Measurements from ENCODE around the gene RHBDL2. TPM values are rescaled to one million over a fixed set of nuclear protein-coding genes. Genes with fewer than 3 reads are reported as not detected.

The RHBDL2 gene
- total and polyA plus RNA-seq, 2 donors (not counting 1 experiment from before 2014, with no cell fraction given) = 1.2 to 1.5 TPM

DNA sequence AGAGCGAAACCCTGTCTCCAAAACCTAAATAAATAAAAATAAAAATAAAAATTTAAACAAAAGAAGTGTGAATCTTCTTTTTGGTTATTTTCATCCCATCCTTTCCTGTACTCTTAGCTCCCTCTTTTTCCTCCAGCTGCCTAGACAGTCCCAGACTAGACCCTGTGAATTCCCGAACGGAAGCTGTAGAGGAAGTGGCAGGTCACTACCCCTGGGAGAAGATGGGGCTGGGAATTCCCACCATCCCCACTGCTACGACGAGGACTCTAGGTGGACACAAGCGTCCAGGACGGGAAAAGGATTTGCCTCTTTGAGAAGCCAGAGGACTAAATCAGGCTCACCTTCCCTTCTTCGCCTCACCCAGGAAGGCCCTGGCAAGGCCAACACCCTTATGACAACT lies 12.6 kb downstream of the RHBDL2 start:
- H2AFZ ChIP-seq (ENCODE audit: low read length) = no peak overlapping the region
- no peaks in the 10 kb centered on the region for H3K36me3 ChIP-seq (ENCODE audit: control insufficient read depth, insufficient read depth, low read length)
- no peaks in the 10 kb centered on the region for H3K27me3 ChIP-seq (ENCODE audit: control insufficient read depth, insufficient read depth, low read length)
- no peak overlapping the region for H3K9ac ChIP-seq (ENCODE audit: insufficient read depth, low read length)
- H3K79me2 ChIP-seq (ENCODE audit: control insufficient read depth, insufficient read depth, low read length) = no peaks in the 10 kb centered on the region
- no peaks in the 10 kb centered on the region for H3K9me3 ChIP-seq (ENCODE audit: control insufficient read depth, insufficient read depth, low read depth, low read length)
- H3K4me3 ChIP-seq (replicated peaks in 1 of 4; ENCODE audit: control extremely low read depth in 1 of 4, insufficient read depth in 1 of 4, low read depth in 3 of 4, low read length in 4 of 4) = no peak overlapping the region
- H3K27ac ChIP-seq (ENCODE audit: insufficient read depth, low read length) = no peak overlapping the region
- H3K4me1 ChIP-seq (ENCODE audit: control insufficient read depth, extremely low read depth, insufficient read depth, low read length) = no peaks in the 10 kb centered on the region
- TF ChIP-seq EZH2 (IDR thresholded peaks at IDR 0.05; ENCODE audit: low read length, missing control alignments) (no peak), CTCF (conservative IDR thresholded peaks at IDR 0.05 in 1 of 2, IDR thresholded peaks at IDR 0.05 in 1 of 2; ENCODE audit: low read depth in 1 of 2, low read length in 2 of 2) (no peak)
- no peak for DNase-seq (ENCODE audit: low read depth in 2 of 2)
- no peaks in the 10 kb centered on the region for H4K20me1 ChIP-seq (ENCODE audit: control insufficient read depth, extremely low read depth, insufficient read depth, low read length)
- H3K4me2 ChIP-seq (ENCODE audit: extremely low read depth, insufficient read depth, low read length) = no peak overlapping the region

DNA sequence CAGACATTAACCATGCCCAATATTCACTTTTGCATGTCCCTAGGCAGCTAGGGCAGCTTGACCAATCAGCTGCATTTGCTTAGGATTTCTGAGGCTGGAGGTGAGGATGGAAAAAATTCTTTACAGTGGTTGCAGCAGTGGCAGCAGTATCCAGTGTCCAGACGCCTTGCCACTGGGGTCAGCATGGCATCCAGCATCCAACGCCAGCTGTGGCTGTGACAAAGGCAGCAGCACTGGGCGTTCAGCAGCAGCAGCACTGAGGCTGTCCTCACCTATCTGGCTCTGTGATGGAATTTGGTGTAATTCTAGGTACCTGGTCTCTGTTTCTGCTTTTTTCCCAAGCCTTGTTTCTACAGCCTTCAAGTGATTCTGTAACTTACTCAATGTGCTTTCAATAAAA lies 15.5 kb downstream of the RHBDL2 start:
- no peak for TF ChIP-seq EZH2 (IDR thresholded peaks at IDR 0.05; ENCODE audit: low read length, missing control alignments)
- TF ChIP-seq CTCF (conservative IDR thresholded peaks at IDR 0.05 in 1 of 2, IDR thresholded peaks at IDR 0.05 in 1 of 2; ENCODE audit: low read depth in 1 of 2, low read length in 2 of 2) = no peak
- Histone ChIP-seq H3K4me3 (replicated peaks in 1 of 4; ENCODE audit: control extremely low read depth in 1 of 4, insufficient read depth in 1 of 4, low read depth in 3 of 4, low read length in 4 of 4) (no peak overlapping the region), H3K27ac (ENCODE audit: insufficient read depth, low read length) (no peak overlapping the region), H3K9me3 (ENCODE audit: control insufficient read depth, insufficient read depth, low read depth, low read length) (no peaks in the 10 kb centered on the region), H3K4me1 (ENCODE audit: control insufficient read depth, extremely low read depth, insufficient read depth, low read length) (no peaks in the 10 kb centered on the region), H3K79me2 (ENCODE audit: control insufficient read depth, insufficient read depth, low read length) (no peaks in the 10 kb centered on the region), H3K27me3 (ENCODE audit: control insufficient read depth, insufficient read depth, low read length) (no peaks in the 10 kb centered on the region), H3K36me3 (ENCODE audit: control insufficient read depth, insufficient read depth, low read length) (no peaks in the 10 kb centered on the region), H2AFZ (ENCODE audit: low read length) (no peak overlapping the region), H3K9ac (ENCODE audit: insufficient read depth, low read length) (no peak overlapping the region), H3K4me2 (ENCODE audit: extremely low read depth, insufficient read depth, low read length) (no peak overlapping the region), H4K20me1 (ENCODE audit: control insufficient read depth, extremely low read depth, insufficient read depth, low read length) (no peaks in the 10 kb centered on the region)
- no peak for DNase-seq (ENCODE audit: low read depth in 2 of 2)

DNA sequence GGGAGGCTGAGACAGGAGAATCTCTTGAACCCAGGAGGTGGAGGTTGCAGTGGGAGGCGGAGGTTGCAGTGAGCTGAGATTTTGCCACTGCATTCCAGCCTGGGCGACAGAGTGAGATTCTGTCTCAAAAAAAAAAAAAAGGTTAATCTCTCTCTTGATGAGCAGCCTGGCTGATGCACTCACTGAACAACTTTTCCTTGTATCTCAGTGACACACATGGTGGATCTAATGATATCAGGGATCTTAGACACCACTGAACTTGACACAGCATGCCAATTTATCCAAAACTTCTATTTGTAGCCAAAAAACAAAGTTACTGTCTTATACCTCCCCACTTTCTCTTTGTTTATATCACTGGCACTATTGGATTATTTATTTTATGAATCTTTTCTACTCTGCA lies 16.2 kb downstream of the RHBDL2 start:
- H3K27ac ChIP-seq (ENCODE audit: insufficient read depth, low read length) = no peak overlapping the region
- H3K4me3 ChIP-seq (replicated peaks in 1 of 4; ENCODE audit: control extremely low read depth in 1 of 4, insufficient read depth in 1 of 4, low read depth in 3 of 4, low read length in 4 of 4) = no peak overlapping the region
- no peak overlapping the region for H3K4me2 ChIP-seq (ENCODE audit: extremely low read depth, insufficient read depth, low read length)
- DNase-seq (ENCODE audit: low read depth in 2 of 2) = no peak
- H3K9me3 ChIP-seq (ENCODE audit: control insufficient read depth, insufficient read depth, low read depth, low read length) = no peaks in the 10 kb centered on the region
- H3K27me3 ChIP-seq (ENCODE audit: control insufficient read depth, insufficient read depth, low read length) = no peaks in the 10 kb centered on the region
- no peak for TF ChIP-seq EZH2 (IDR thresholded peaks at IDR 0.05; ENCODE audit: low read length, missing control alignments)
- TF ChIP-seq CTCF (conservative IDR thresholded peaks at IDR 0.05 in 1 of 2, IDR thresholded peaks at IDR 0.05 in 1 of 2; ENCODE audit: low read depth in 1 of 2, low read length in 2 of 2) = no peak
- no peak overlapping the region for H2AFZ ChIP-seq (ENCODE audit: low read length)
- H3K36me3 ChIP-seq (ENCODE audit: control insufficient read depth, insufficient read depth, low read length) = no peaks in the 10 kb centered on the region
- H4K20me1 ChIP-seq (ENCODE audit: control insufficient read depth, extremely low read depth, insufficient read depth, low read length) = no peaks in the 10 kb centered on the region
- H3K4me1 ChIP-seq (ENCODE audit: control insufficient read depth, extremely low read depth, insufficient read depth, low read length) = no peaks in the 10 kb centered on the region
- no peaks in the 10 kb centered on the region for H3K79me2 ChIP-seq (ENCODE audit: control insufficient read depth, insufficient read depth, low read length)
- no peak overlapping the region for H3K9ac ChIP-seq (ENCODE audit: insufficient read depth, low read length)
